Middle frontal gyrus (tissue), 1 donor: Measurements from ENCODE around the gene TBL1XR1.
"Not testable (repeated sequence)": the region's sequence is repeated elsewhere in the genome, so short reads cannot be mapped to it uniquely, and the experiment has no call there.

Experiments used
- DNase-seq: peaks from one replicate; pipeline ENCODE4 v3.0.0-alpha.2; 2015; ENCODE audit warnings: low spot score; ENCODE audit errors: extremely low spot score

Gene TBL1XR1

GRCh38 chr3:177208781-177209180 lies 11.5 kb upstream of the TBL1XR1 start:
- DNase-seq = no peak

- no peak for DNase-seq
These were observed 10.9 kb upstream of the TBL1XR1 start for GRCh38 chr3:177208223-177208622.

GRCh38 chr3:177206936-177207335 lies 9.7 kb upstream of the TBL1XR1 start:
- no peak for DNase-seq

- DNase-seq = no peak
These were observed 6.6 kb upstream of the TBL1XR1 start for GRCh38 chr3:177203689-177204395.

GRCh38 chr3:177203016-177203415 lies 5.7 kb upstream of the TBL1XR1 start:
- not testable (repeated sequence) for DNase-seq

- no peak for DNase-seq
These were observed 4.6 kb upstream of the TBL1XR1 start for GRCh38 chr3:177201700-177202397.

- DNase-seq = no peak
These were observed 2.0 kb upstream of the TBL1XR1 start for GRCh38 chr3:177199206-177199760.

- no peak for DNase-seq
These were observed 612 bp upstream of the TBL1XR1 start for GRCh38 chr3:177197727-177198460.

- DNase-seq = no peak
These were observed 734 bp downstream of the TBL1XR1 start for GRCh38 chr3:177196456-177197040.

GRCh38 chr3:177196008-177196455 lies 1.2 kb downstream of the TBL1XR1 start:
- no peak for DNase-seq

- no peak for DNase-seq
These were observed 1.9 kb downstream of the TBL1XR1 start for GRCh38 chr3:177195242-177195991.

GRCh38 chr3:177194299-177194698 lies 3.0 kb downstream of the TBL1XR1 start:
- no peak for DNase-seq

- DNase-seq = no peak
These were observed 3.5 kb downstream of the TBL1XR1 start for GRCh38 chr3:177193688-177194268.

GRCh38 chr3:177193275-177193674 lies 4.0 kb downstream of the TBL1XR1 start:
- not testable (repeated sequence) for DNase-seq

- no peak for DNase-seq
These were observed 6.3 kb downstream of the TBL1XR1 start for GRCh38 chr3:177190756-177191681.

GRCh38 chr3:177190184-177190583 lies 7.1 kb downstream of the TBL1XR1 start:
- not testable (repeated sequence) for DNase-seq

- not testable (repeated sequence) for DNase-seq
These were observed 9.0 kb downstream of the TBL1XR1 start for GRCh38 chr3:177188325-177188724.

- DNase-seq = no peak
These were observed 11.0 kb downstream of the TBL1XR1 start for GRCh38 chr3:177186306-177186705.

GRCh38 chr3:177185035-177185574 lies 12.2 kb downstream of the TBL1XR1 start:
- no peak for DNase-seq
